GM12873 (cell line): Measurements from ENCODE around the gene THOP1.

Experiments used
- CTCF ChIP-seq: IDR thresholded peaks from 2 replicates; pipeline ENCODE4 v1.5.1; 2012; ENCODE audit warnings: low read depth, mild to moderate bottlenecking, moderate library complexity, low read length, control low read depth; ENCODE audit not compliant: insufficient read depth; ENCODE audit errors: missing control alignments

The THOP1 gene

DNA sequence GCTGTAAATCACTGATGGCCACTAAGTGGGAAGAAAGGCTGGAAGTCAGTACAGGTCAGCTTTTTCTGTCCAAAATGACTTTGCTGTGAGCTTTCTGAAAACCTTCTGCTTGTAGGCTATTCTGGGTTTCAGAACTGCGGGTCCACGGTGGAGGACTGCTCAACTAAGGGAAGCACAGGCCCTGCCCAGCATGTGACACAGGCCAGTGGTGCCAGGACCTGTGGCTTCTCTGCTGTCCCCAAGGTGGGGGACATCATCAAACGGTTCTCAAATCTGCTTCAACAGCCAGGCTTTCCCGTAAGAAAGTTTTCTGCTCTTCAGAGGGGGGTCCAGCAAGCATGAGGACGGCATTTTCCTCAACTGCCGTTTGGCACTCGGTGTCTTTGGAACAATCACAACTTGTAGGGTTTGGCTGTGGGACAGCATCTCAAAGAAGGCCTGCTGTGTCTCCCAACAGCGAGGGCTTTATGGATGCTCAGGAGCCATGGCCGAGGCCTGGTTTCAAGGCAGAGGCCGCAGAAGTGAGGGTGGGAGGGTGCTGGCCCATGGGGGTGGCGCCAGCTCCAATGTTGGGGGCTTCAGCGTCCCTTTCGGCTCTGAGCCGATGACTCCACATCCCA lies 6.1 kb upstream of the THOP1 start:
- TF ChIP-seq CTCF = no peak

DNA sequence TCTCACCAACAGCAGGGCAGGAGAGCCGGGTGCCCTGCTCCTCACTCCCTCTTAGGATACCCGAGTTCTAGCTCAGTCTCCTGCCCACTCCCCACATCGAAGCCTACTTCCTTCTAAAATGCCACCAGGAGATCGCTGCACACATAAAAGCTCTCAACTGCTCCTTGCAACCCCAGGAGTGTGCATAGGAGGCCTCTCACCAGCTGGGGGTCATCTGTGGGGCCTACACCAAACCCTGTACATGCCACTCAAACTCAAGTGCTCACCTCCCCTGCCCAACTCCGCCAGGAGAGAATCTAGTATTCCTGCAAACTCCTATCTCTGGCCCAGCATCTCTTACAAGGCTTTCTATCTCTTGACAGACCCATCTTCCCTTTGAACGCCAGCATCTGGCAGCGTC lies 5.0 kb upstream of the THOP1 start:
- TF ChIP-seq CTCF = no peak

- TF ChIP-seq CTCF = no peak
Measured at GRCh38 chr19:2782329-2782935, 2.9 kb upstream of the THOP1 start.

DNA sequence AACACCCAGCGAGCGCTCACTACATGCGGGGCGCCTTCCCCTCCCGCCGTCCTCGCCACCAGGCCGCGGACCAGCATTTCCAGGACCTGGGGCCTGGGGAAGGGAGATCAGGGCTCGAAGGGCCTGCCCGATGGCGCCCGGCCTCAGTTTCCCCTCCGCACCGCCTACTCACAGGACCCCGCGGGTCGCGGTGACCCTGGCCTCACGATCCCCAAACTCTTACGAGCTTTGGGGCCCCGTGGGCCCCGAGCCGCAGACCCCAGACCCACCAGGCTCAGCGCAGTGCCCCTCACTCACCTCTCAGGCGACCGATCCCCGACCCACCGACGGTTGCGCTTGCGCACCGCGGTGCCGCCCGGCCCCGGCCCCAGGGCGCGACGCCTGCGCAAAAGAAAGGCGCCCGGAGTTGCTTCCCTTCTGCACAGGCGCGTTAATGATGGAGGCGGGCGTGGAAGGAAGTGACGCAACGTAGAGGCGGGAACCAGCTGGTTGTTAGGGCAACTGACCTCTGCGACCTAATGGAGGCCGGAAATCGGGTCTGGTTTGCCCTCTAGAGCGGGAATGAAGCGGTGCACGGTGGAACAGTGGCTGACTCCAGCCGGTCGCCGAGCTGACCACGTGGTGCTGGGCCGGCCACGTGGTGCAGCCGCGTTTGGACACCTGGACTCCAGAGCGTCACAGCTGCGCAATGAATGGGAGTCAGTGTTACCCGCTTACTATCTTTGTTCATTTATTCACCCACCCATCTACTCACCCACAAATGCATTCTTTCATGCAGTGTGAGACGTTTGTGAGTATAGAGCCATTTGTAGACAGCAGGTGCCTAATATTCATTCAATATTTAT lies 2.1 kb upstream of the THOP1 start, which contains the start of gene SGTA:
SGTA (minus strand) TSS at position 338 of the 845 bp plus-strand sequence. CDS start 14,205 bp downstream, outside the sequence.
- TF ChIP-seq CTCF = peak; percentile 64

DNA sequence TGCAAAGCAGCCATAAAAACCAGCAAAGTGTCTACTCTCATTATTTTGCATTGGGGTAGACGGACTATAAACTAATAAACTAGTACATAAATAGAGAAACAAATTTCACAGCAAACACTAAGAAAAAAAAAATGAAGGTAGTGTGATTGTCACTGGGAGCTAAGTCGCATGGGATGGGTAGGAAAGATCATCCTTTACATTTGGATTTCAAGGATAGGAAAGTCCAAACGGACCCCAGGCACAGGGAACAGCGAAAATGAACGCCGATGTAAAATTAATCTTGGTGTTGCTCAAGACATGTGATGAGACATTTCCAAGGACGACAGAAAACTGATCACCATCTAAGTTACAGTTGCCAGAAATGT lies 1.5 kb upstream of the THOP1 start:
- no peak for TF ChIP-seq CTCF

DNA sequence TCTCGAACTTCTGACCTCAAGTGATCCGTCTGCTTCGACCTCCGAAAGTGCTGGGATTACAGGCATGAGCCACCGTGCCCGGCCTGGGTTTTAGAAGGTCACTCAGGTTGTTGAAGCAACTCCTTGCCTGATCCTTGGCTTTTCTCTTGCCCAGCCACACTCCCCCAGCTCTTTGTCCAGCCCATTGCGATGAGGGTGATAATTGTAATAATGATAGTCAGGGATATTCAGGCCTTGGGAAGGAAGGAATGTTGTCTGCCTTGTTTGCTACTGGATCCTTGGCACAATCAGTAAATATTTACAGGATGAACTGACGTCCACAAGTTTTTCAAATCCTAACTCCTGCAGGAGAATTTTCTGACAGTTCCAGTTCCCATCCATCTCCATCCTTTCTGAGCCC lies 1.8 kb downstream of the THOP1 start:
- no peak for TF ChIP-seq CTCF

DNA sequence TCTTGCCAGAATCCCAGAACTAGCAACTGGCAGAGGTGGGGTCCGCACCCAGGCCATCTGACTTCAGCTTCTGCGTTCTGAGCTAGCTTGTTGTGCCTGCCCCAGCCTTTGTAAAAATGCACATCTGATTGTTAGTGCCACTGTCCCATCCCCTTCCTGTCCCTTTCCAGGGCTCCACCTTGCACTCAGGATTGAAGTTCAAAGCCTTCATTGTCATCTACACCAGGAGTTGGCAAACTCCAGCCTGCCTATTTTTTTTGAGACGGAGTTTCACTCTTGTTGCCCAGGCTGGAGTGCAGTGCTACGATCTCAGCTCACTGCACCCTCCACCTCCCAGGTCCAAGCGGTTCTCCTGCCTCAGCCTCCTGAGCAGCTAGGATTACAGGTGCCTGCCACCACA lies 2.9 kb downstream of the THOP1 start:
- TF ChIP-seq CTCF = no peak
